NCI-H2171 (cell line): ENCODE data around the gene SIVA1.
A peak's percentile ranks its signal among the peaks of the same experiment; 100 is the strongest.
"Not testable (repeated sequence)": the region's sequence is repeated elsewhere in the genome, so short reads cannot be mapped to it uniquely, and the experiment has no call there.

Source experiments
- DNase-seq: peaks from one replicate; lab custom pipeline; 2025; lab: John Stamatoyannopoulos, UW

Gene SIVA1

GRCh38 chr14:104721505-104722431, 31.2 kb upstream of the SIVA1 start:
- no peak for DNase-seq

GRCh38 chr14:104722938-104723650, 29.9 kb upstream of the SIVA1 start:
- no peak for DNase-seq

- peak; percentile 39 for DNase-seq
Measured at GRCh38 chr14:104723651-104724406, 29.1 kb upstream of the SIVA1 start, which contains the start of gene ADSS1. Gene ADSS1, plus strand, starts transcription at chr14:104724229. Its CDS starts 42 bp downstream, at chr14:104724271.

- no peak for DNase-seq
Measured at GRCh38 chr14:104724407-104724980, 28.5 kb upstream of the SIVA1 start.

GRCh38 chr14:104724981-104725771, 27.8 kb upstream of the SIVA1 start:
- DNase-seq = no peak

- no peak for DNase-seq
Measured at GRCh38 chr14:104725772-104726548, 27.0 kb upstream of the SIVA1 start.

GRCh38 chr14:104726600-104727451, 26.1 kb upstream of the SIVA1 start:
- DNase-seq = no peak

- no peak for DNase-seq
Measured at GRCh38 chr14:104728631-104729030, 24.3 kb upstream of the SIVA1 start.

- not testable (repeated sequence) for DNase-seq
Measured at GRCh38 chr14:104729176-104729834, 23.6 kb upstream of the SIVA1 start.

GRCh38 chr14:104729835-104730181, 23.1 kb upstream of the SIVA1 start:
- no peak for DNase-seq

GRCh38 chr14:104730487-104730886, 22.5 kb upstream of the SIVA1 start:
- DNase-seq = no peak

GRCh38 chr14:104731320-104732294, 21.3 kb upstream of the SIVA1 start:
- DNase-seq = peak; percentile 15

GRCh38 chr14:104732355-104732804, 20.6 kb upstream of the SIVA1 start:
- DNase-seq = no peak

- no peak for DNase-seq
Measured at GRCh38 chr14:104732931-104733681, 19.8 kb upstream of the SIVA1 start.

GRCh38 chr14:104734051-104734587, 18.8 kb upstream of the SIVA1 start:
- no peak for DNase-seq

GRCh38 chr14:104734601-104734990, 18.4 kb upstream of the SIVA1 start:
- DNase-seq = no peak
